ENCODE measurements around the gene GCLC. TPM values are rescaled to one million over a fixed set of nuclear protein-coding genes. Genes with fewer than 3 reads are reported as not detected.

The GCLC gene
- total and polyA plus RNA-seq, 9 of the 15 experiments (the other 6 are each of a cell fraction or from before 2014, with no cell fraction given): 3.9 to 20.0 (median 9.4) TPM

GRCh38 chr6:53474010-53474409 is 70.9 kb downstream of the GCLC start:
- Histone ChIP-seq H3K4me3 (no peak overlapping the region), H3K4me1 (replicated peaks in 1 of 2; ENCODE audit: control insufficient read depth in 2 of 2, insufficient read depth in 2 of 2, low read length in 2 of 2) (no peaks in the 10 kb centered on the region), H3K9ac (ENCODE audit: insufficient read depth in 1 of 2, low read depth in 2 of 2, low read length in 2 of 2) (no peak overlapping the region), H3K9me1 (ENCODE audit: control insufficient read depth, insufficient read depth, low read length) (no peaks in the 10 kb centered on the region), H3K9me3 (replicated peaks; ENCODE audit: control insufficient read depth, insufficient read depth, low read depth, low read length) (no peaks in the 10 kb centered on the region), H3K36me3 (ENCODE audit: control insufficient read depth, insufficient read depth, low read length) (no peaks in the 10 kb centered on the region), H2AFZ (ENCODE audit: low read depth, low read length) (no peak overlapping the region), H3K27me3 (ENCODE audit: control insufficient read depth in 2 of 2, insufficient read depth in 2 of 2, low read length in 2 of 2) (peaks cover 7 to 15% of the 10 kb centered on the region in 2 experiments; a peak in 3 of 5 replicates), H3K79me2 (ENCODE audit: control insufficient read depth, insufficient read depth, low read length) (no peaks in the 10 kb centered on the region), H3K4me2 (ENCODE audit: insufficient read depth, low read length) (no peak overlapping the region), H4K20me1 (replicated peaks; ENCODE audit: control insufficient read depth, insufficient read depth, low read length) (no peaks in the 10 kb centered on the region), H3K27ac (ENCODE audit: extremely low read depth, low read depth, low read length) (no peak overlapping the region)
- intact Hi-C loops (cut with micrococcal nuclease): no loop called here
- in situ Hi-C loops (cut with MboI): no loop called here
- WGBS (ENCODE audit: insufficient coverage, low coverage, missing lambda C conversion rate): 0% methylated on average over 2 of the region's 2 CpGs
- ATAC-seq (no peak), DNase-seq (ENCODE audit: extremely low read depth in 1 of 4, low spot score in 3 of 4) (no peak), FAIRE-seq (no peak)
- ChIA-PET POLR2A (interaction anchor here (0.7 kb wide), 2 partner anchors 8 to 174 kb away, joined by 3 read pairs; no protein-coding TSS in a partner anchor), CTCF (ENCODE audit: low intra/inter-chr PET ratio) (interaction anchor here (0.6 kb wide), 1 partner anchor 10 kb away, joined by 3 read pairs; no protein-coding TSS in a partner anchor)
- no TSS peak for BruUV-seq (replicated peaks)
- no peak for TF ChIP-seq NR2F6 (CRISPR knock-in tag; IDR thresholded peaks at IDR 0.05)
- no peak for TF ChIP-seq THAP7 (CRISPR knock-in tag; IDR thresholded peaks at IDR 0.05)
- no peak for TF ChIP-seq SMAD4 (CRISPR knock-in tag; conservative IDR thresholded peaks at IDR 0.05)
- TF ChIP-seq ZNF324 (CRISPR knock-in tag; IDR thresholded peaks at IDR 0.05): no peak
- no peak for TF ChIP-seq ZNF445 (CRISPR knock-in tag; IDR thresholded peaks at IDR 0.05; ENCODE audit: low read depth)
- no peak for TF ChIP-seq STAT6 (CRISPR knock-in tag; IDR thresholded peaks at IDR 0.05)
- TF ChIP-seq THAP12 (CRISPR knock-in tag; IDR thresholded peaks at IDR 0.05): no peak
- no peak for TF ChIP-seq MCM7 (IDR thresholded peaks at IDR 0.05)
- no peak for TF ChIP-seq ZNF449 (CRISPR knock-in tag; IDR thresholded peaks at IDR 0.05)
- TF ChIP-seq ZBTB43 (CRISPR knock-in tag; IDR thresholded peaks at IDR 0.05): no peak
- TF ChIP-seq DLX4 (CRISPR knock-in tag; IDR thresholded peaks at IDR 0.05): no peak

Measured in K562 (cell line).